Measurements from ENCODE around the gene ABCA13.

Gene ABCA13

GRCh38 chr7:48154792-48155413, 16.4 kb upstream of the ABCA13 start:
- peak; percentile 61 for DNase-seq (ENCODE audit: low read depth)
- H3K4me3 ChIP-seq (ENCODE audit: low read length), result no peak overlapping the region
- TF ChIP-seq, protein P1, sequence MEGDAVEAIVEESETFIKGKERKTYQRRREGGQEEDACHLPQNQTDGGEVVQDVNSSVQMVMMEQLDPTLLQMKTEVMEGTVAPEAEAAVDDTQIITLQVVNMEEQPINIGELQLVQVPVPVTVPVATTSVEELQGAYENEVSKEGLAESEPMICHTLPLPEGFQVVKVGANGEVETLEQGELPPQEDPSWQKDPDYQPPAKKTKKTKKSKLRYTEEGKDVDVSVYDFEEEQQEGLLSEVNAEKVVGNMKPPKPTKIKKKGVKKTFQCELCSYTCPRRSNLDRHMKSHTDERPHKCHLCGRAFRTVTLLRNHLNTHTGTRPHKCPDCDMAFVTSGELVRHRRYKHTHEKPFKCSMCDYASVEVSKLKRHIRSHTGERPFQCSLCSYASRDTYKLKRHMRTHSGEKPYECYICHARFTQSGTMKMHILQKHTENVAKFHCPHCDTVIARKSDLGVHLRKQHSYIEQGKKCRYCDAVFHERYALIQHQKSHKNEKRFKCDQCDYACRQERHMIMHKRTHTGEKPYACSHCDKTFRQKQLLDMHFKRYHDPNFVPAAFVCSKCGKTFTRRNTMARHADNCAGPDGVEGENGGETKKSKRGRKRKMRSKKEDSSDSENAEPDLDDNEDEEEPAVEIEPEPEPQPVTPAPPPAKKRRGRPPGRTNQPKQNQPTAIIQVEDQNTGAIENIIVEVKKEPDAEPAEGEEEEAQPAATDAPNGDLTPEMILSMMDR (IDR thresholded peaks at IDR 0.05; ENCODE audit: insufficient read depth, low read depth, low read length, missing control alignments), result peak; percentile 88

DNA sequence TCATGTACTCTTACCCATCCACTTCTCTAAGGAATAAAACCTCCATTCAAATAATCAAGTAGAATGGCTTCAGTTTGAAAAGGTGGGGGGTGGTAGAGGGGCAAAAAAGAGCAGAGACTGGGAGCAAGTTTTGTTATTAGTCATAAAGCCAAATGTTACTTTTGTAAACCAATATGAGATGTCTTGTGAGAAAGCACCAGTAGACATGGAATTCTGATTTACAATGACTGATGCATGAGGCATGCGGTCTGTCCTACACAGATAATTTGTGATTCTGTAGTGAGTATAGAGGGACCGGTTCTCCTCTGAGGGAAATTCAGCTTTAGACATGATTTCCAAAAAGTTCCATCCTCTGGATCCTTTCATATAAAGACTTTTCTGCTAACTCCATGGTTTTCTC, 12.9 kb upstream of the ABCA13 start:
- DNase-seq (ENCODE audit: low read depth), result no peak
- no peak overlapping the region for H3K4me3 ChIP-seq (ENCODE audit: low read length)
- TF ChIP-seq, protein P1 (IDR thresholded peaks at IDR 0.05; ENCODE audit: insufficient read depth, low read depth, low read length, missing control alignments), result no peak

GRCh38 chr7:48161407-48162125, 9.7 kb upstream of the ABCA13 start:
- no peak overlapping the region for H3K4me3 ChIP-seq (ENCODE audit: low read length)
- DNase-seq (ENCODE audit: low read depth), result no peak

GRCh38 chr7:48165157-48165556, 6.1 kb upstream of the ABCA13 start:
- TF ChIP-seq, protein P1 (IDR thresholded peaks at IDR 0.05; ENCODE audit: insufficient read depth, low read depth, low read length, missing control alignments), result no peak
- no peak overlapping the region for H3K4me3 ChIP-seq (ENCODE audit: low read length)
- no peak for DNase-seq (ENCODE audit: low read depth)

More at GRCh38 chr7:48161407-48162125, 9.7 kb upstream of the ABCA13 start:
- TF ChIP-seq, protein P1 (IDR thresholded peaks at IDR 0.05; ENCODE audit: insufficient read depth, low read depth, low read length, missing control alignments), result no peak

DNA sequence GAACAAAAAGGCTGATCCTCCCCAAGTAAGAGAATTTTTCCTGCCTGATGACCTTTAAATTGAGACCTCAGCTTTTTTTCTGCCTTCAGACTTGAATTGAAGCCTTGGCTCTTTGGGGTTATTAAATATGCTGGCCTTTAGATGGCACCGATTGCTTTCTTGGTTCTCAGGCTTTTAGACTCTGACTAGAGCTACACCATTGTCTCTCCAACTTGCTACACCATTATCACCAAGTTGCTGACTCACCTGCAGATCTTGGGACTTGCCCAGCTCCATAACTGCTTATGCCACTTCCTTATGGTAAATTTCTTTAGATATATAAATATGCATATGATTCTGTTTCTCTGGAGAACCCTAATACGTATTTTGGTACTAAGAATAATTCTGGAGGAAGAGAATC, 3.1 kb upstream of the ABCA13 start:
- DNase-seq (ENCODE audit: low read depth), result peak; percentile 84
- TF ChIP-seq, protein P1 (IDR thresholded peaks at IDR 0.05; ENCODE audit: insufficient read depth, low read depth, low read length, missing control alignments), result peak; percentile 31
- H3K4me3 ChIP-seq (ENCODE audit: low read length), result no peak overlapping the region

DNA sequence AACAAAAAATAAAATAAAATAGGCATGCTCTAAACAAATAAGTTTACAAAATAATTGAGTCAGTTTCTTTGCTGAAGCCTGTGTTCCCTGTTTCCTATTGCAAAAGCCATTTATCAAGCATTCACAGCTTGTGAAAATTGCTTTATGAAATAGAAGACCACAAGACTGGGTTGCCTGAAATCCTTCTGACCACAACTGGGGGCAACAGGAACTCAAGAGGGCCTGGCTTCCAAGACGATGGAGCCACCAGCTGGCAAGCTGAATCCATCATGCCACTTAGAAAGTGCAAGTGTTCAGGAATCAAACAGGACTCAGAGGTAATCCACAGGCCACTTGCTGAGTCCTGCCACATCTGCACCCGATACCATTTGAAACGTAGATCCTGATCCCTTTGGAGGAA, 752 bp upstream of the ABCA13 start:
- TF ChIP-seq, protein P1 (IDR thresholded peaks at IDR 0.05; ENCODE audit: insufficient read depth, low read depth, low read length, missing control alignments), result no peak
- no peak overlapping the region for H3K4me3 ChIP-seq (ENCODE audit: low read length)
- DNase-seq (ENCODE audit: low read depth), result no peak

Measured in epithelial cell of esophagus (primary cell).